Heart right ventricle (tissue), 16 donors: ENCODE measurements around the gene NFATC1. TPM values are rescaled to one million over a fixed set of nuclear protein-coding genes. Genes with fewer than 3 reads are reported as not detected.

Experiments
- ATAC-seq, 8 donors: fragments of 200-7000 bp; cut with Tn5 transposase; one replicate each; pipeline ENCODE4 v1.9.1; 2020; ENCODE audit warnings: mild to moderate bottlenecking in 8 of 8, moderate library complexity in 8 of 8, moderate number of reproducible peaks in 1 of 8
- DNase-seq, 2 donors: peaks; one replicate each; pipeline ENCODE4 v3.0.0-alpha.2; 2020
- H3K27ac ChIP-seq, 10 donors: fragments of 200-600 bp; sonication (generic) in 2 of 10; one replicate each; pipeline versions ENCODE4 v1.5.0 to v1.8.0; 2020 to 2022; ENCODE audit warnings: mild to moderate bottlenecking in 3 of 10
- H3K27me3 ChIP-seq, 7 donors: fragments of 200-600 bp; one replicate each; pipeline ENCODE4 v1.8.0; 2021 to 2022; ENCODE audit warnings: mild to moderate bottlenecking in 2 of 7
- H3K36me3 ChIP-seq, 9 donors: fragments of 200-600 bp; sonication (generic) in 1 of 9; one replicate each; pipeline versions ENCODE4 v1.5.0 to v1.8.0; 2020 to 2022; ENCODE audit warnings: mild to moderate bottlenecking in 2 of 9
- H3K4me1 ChIP-seq, 9 donors: fragments of 200-600 bp; sonication (generic) in 1 of 9; one replicate each; pipeline versions ENCODE4 v1.5.0 to v1.8.0; 2020 to 2022; ENCODE audit warnings: mild to moderate bottlenecking in 4 of 9
- H3K4me3 ChIP-seq, 10 donors: fragments of 200-600 bp; sonication (generic) in 2 of 10; one replicate each; pipeline versions ENCODE4 v1.5.0 to v1.8.0; 2020 to 2022; ENCODE audit warnings: mild to moderate bottlenecking in 7 of 10, moderate library complexity in 2 of 10
- H3K9me3 ChIP-seq, 11 donors: fragments of 200-600 bp in 10 of 11; sonication (generic) in 2 of 11; one replicate each; pipeline versions ENCODE4 v1.5.0 to v1.8.0; 2013 to 2022; ENCODE audit warnings: mild to moderate bottlenecking in 2 of 11, control low read depth in 1 of 11, moderate library complexity in 1 of 11
- WGBS, 2 donors: extraction: QIAGEN DNeasy Blood & Tissue Kit; methylation state at CpG; one replicate each; pipeline ENCODE4 v1.1.7; 2013; ENCODE audit warnings: inconsistent platforms in 1 of 2; 5-methylcytosine and 5-hydroxymethylcytosine counted together
- intact Hi-C, 10 donors: fragments of 100-400 bp; cut with DNase I; formaldehyde crosslinking; loops; one replicate each; pipeline versions ENCODE4 v1.11.1 to v1.14.2; 2022
- polyA plus RNA-seq, 2 donors: library from polyadenylated mRNA; stranded (reverse); fragments of 200-250 nt; gene quantifications; one replicate each; pipeline ENCODE4 v1.2.3, GENCODE V29; 2013
- total RNA-seq, 10 donors: library from RNA; stranded (reverse); fragmentation: NEBNext Ultra II Directional in 3 of 10; extraction: Animal tissue kit (Norgen Biotek cat#: 25700) in 3 of 10; gene quantifications; one replicate each; pipeline versions ENCODE4 v1.2.1 to v1.2.4, GENCODE V29; 2021 to 2023
- TF ChIP-seq, protein P1 (sequence below), 9 donors: fragments of 200-600 bp; sonication (generic) in 2 of 9; IDR thresholded peaks; one replicate each; pipeline versions ENCODE4 v1.5.0 to v1.8.0; 2021 to 2022; ENCODE audit warnings: antibody characterized with exemption in 9 of 9, mild to moderate bottlenecking in 5 of 9, moderate library complexity in 1 of 9
- donor health status: Arrhythmogenic right ventricular cardiomyopathy.
- donor health status: ischemic (EF 13 %, LVEDD 7.1; RV severe dilation, severe dysfunction).
- donor health status: healthy with polysubstance abuse.
- donor health status: DM: no; HTN: yes; CAD: no.
- donor health status: DM: no; HTN: no; CAD: no.
- donor health status: ischemic (EF 25% LVEDD 6.9; RV normal size, moderate dysfunction).
- donor health status: ischemic (EF 25% LVEDD 5.7; RV mildly dilated, moderate dysfunction).
- donor health status: healthy.
- donor health status: DM: yes; HTN: yes; CAD: no.
- donor health status: Ischemic cardiomyopathy.
- donor health status: ischemic (EF 35%, LVEDD 5.7; RV mildly dilated, moderate dysfunction).
- donor health status: nonischemic (EF 11% LVEDD 7.7; RV severe dilation, severe dysfunction).
- donor health status: DM: yes; HTN: yes; CAD: no.
- donor health status: PGD.
- donor health status: ischemic (EF 29% LVEDD 5.4; RV normal size, mild dysfunction).
- donor health status: nonischemic (EF 23%, LVEDD 6.1; RV moderate dilation, normal function).

Gene NFATC1
- total and polyA plus RNA-seq, 12 donors = 6.3 to 23.8 (median 18.6) TPM

DNA sequence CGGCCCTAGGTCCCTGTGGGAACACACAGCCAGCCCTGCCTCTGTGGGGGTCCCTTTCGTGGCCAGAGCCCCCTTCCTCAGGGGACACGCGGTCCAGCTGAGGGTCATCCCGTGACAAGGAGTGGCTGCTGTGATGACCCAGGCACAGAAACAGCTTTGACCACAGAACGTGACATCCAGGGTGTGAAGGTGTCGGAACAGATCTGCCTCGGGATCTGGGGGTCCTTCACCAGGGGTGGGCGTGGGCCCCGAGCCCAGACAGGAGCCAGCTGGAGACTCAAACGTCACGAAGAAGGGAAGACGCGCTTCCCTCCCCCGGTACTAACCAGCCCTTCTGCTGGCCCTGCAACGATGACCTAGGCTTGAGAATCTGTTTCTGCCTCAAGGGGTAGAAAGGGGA lies 75.9 kb downstream of the NFATC1 start:
- ATAC-seq (no peak), DNase-seq (no peak)
- no peaks in the 10 kb centered on the region for H3K27me3 ChIP-seq
- peaks cover 0 to 12% (median 0%) of the 10 kb centered on the region in 11 donors for H3K9me3 ChIP-seq
- 95% methylated on average over 16 of the region's 16 CpGs for WGBS, 2 donors
- peaks cover 0 to 12% (median 0%) of the 10 kb centered on the region in 9 donors for H3K4me1 ChIP-seq
- no peak overlapping the region for H3K4me3 ChIP-seq
- intact Hi-C loops = no loop called here
- TF ChIP-seq, protein P1, sequence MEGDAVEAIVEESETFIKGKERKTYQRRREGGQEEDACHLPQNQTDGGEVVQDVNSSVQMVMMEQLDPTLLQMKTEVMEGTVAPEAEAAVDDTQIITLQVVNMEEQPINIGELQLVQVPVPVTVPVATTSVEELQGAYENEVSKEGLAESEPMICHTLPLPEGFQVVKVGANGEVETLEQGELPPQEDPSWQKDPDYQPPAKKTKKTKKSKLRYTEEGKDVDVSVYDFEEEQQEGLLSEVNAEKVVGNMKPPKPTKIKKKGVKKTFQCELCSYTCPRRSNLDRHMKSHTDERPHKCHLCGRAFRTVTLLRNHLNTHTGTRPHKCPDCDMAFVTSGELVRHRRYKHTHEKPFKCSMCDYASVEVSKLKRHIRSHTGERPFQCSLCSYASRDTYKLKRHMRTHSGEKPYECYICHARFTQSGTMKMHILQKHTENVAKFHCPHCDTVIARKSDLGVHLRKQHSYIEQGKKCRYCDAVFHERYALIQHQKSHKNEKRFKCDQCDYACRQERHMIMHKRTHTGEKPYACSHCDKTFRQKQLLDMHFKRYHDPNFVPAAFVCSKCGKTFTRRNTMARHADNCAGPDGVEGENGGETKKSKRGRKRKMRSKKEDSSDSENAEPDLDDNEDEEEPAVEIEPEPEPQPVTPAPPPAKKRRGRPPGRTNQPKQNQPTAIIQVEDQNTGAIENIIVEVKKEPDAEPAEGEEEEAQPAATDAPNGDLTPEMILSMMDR (IDR thresholded peaks at IDR 0.05) = no peak
- H3K27ac ChIP-seq = no peak overlapping the region
- peaks cover 0 to 66% (median 0%) of the 10 kb centered on the region in 9 donors for H3K36me3 ChIP-seq

DNA sequence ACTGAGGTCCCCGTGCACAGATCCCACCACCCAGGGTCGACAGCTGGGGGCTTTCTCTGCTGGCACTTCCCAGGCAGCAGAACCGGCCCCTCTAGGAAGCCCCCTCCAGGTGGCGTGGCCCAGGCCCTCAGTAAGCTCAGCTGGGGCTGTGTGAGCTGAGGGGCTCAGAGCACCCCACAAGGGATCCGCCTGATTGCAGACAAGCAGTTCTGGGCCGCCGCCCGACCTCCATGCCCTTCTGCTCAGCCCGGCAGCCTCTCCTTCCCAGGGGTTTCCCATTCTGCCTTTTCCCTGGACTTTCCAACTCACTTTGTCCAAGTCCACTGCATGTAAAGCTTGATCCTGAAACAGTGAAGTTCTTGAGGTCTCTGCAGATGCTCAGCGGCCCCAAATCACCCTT lies 76.4 kb downstream of the NFATC1 start:
- no peaks in the 10 kb centered on the region for H3K27me3 ChIP-seq
- ATAC-seq = peak in 3 of 8 donors; percentile 15 to 22 (median 21)
- peaks cover 0 to 12% (median 0%) of the 10 kb centered on the region in 9 donors for H3K4me1 ChIP-seq
- H3K4me3 ChIP-seq = no peak overlapping the region
- DNase-seq = no peak
- peaks cover 0 to 66% (median 0%) of the 10 kb centered on the region in 9 donors for H3K36me3 ChIP-seq
- WGBS, 2 donors = 95 to 97% methylated on average over 10 of the region's 10 CpGs
- H3K27ac ChIP-seq = no peak overlapping the region
- intact Hi-C loops = no loop called here
- peaks cover 0 to 12% (median 0%) of the 10 kb centered on the region in 11 donors for H3K9me3 ChIP-seq
- TF ChIP-seq, protein P1 (IDR thresholded peaks at IDR 0.05) = no peak

DNA sequence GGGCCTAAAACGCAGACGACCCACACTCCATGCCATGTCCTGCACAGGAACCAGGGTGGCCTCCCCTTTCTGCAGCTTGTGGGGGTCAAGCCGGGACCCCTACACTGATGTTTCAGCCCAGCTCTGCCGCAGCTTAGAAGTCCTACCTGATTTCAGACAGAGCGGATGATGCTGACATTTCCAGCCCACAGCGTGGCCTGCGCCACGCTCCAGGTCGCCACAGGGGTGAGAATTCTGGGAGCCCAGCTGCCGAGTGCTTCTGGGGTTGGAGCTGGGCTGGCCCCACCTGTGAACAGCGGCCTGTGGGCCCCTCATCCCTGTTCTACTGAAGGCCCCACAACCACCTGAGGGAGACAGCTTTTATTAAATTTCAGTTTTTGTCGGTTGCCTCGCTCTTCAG lies 77.2 kb downstream of the NFATC1 start:
- ATAC-seq (no peak), DNase-seq (no peak)
- intact Hi-C loops = no loop called here
- peaks cover 0 to 12% (median 0%) of the 10 kb centered on the region in 11 donors for H3K9me3 ChIP-seq
- peaks cover 0 to 64% (median 0%) of the 10 kb centered on the region in 9 donors for H3K36me3 ChIP-seq
- H3K4me3 ChIP-seq = no peak overlapping the region
- no peak overlapping the region for H3K27ac ChIP-seq
- 98 to 99% methylated on average over 13 of the region's 13 CpGs for WGBS, 2 donors
- no peaks in the 10 kb centered on the region for H3K27me3 ChIP-seq
- TF ChIP-seq, protein P1 (IDR thresholded peaks at IDR 0.05) = no peak
- peaks cover 0 to 8% (median 0%) of the 10 kb centered on the region in 9 donors for H3K4me1 ChIP-seq

DNA sequence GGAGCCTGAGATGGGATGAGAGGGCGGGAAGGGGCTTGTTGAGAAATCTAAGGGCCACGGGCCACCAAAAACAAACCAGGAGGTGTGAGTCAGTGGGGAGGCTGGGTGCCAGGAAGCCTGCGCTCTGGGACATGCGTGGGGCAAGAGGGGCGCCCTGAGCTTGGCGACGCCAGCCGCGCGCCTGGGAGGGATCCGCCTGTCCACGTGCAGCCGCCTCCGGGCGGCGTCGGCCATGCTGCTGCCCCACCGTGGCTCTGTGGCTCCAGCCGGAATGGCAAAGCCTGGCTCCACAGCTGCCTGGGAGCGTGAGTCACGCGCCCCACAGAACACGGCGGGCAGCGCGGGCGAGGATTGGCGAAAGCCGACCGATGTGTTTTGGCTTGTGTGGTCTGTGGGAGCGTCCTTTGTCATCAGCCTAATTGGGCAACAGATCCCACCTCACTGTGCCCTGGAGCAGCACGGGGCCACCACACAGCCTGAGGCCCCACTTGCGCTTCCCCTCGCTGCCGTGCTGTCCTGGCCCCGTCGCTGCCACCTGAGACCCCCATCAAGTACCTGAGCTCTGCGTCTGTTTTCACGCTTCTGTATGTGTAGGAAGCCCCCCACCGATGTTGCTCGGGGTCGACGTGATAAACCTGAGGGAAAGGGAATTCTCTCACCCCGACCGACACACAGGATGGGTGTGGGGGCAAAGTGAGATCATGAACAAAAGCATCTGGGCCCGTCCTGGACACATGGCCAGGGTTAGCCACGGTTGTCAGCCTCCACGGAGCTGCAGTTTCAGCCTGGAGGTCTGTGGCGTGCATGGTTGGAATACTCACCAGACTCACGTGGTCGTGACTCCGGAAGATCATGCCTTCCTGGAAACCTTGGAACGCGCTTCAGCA lies 80.5 kb downstream of the NFATC1 start:
- Histone ChIP-seq H3K27ac (no peak overlapping the region), H3K9me3 (peaks cover 0 to 12% (median 0%) of the 10 kb centered on the region in 11 donors), H3K4me1 (no peaks in the 10 kb centered on the region), H3K4me3 (no peak overlapping the region), H3K27me3 (no peaks in the 10 kb centered on the region), H3K36me3 (peaks cover 0 to 45% (median 0%) of the 10 kb centered on the region in 9 donors)
- DNase-seq (peak in 1 of 2 donors; percentile 12), ATAC-seq (peak in 1 of 8 donors; percentile 29)
- intact Hi-C loops = no loop called here
- WGBS, 2 donors = 91 to 92% methylated on average over 52 to 54 of the region's 54 CpGs
- TF ChIP-seq, protein P1 (IDR thresholded peaks at IDR 0.05) = no peak
